Adrenal gland (tissue), 12 donors: ENCODE data around the gene IL10. TPM values are rescaled to one million over a fixed set of nuclear protein-coding genes. Genes with fewer than 3 reads are reported as not detected.

Experiments used
- DNase-seq, 7 donors: peaks; one replicate each; pipeline ENCODE4 v3.0.0-alpha.2; 2019 to 2020
- H3K27ac ChIP-seq, 5 donors: fragments of 200-600 bp; sonication (generic) in 4 of 5; 1 replicate in 3 of 5; 2 replicates in 2 of 5; pipeline versions ENCODE4 v1.5.1 to v1.8.0; 2016 to 2020; ENCODE audit warnings: mild to moderate bottlenecking in 1 of 5
- H3K27me3 ChIP-seq: fragments of 200-600 bp; 2 replicates; pipeline ENCODE4 v1.8.0; 2021
- H3K36me3 ChIP-seq, 2 donors: fragments of 200-600 bp; replicated peaks in 1 of 2; 1 replicate in 1 of 2; 2 replicates in 1 of 2; pipeline versions ENCODE4 v1.5.1 to v1.8.0; 2018 to 2022
- H3K4me1 ChIP-seq, 2 donors: fragments of 200-600 bp; replicated peaks in 1 of 2; 1 replicate in 1 of 2; 2 replicates in 1 of 2; pipeline versions ENCODE4 v1.5.1 to v1.8.0; 2018 to 2021
- H3K4me3 ChIP-seq, 4 donors: fragments of 200-600 bp; sonication (generic) in 3 of 4; one replicate each; pipeline ENCODE4 v1.5.1; 2016 to 2018
- H3K9me3 ChIP-seq, 3 donors: fragments of 200-600 bp; sonication (generic) in 1 of 3; replicated peaks in 1 of 3; 1 replicate in 2 of 3; 2 replicates in 1 of 3; pipeline versions ENCODE4 v1.5.1 to v1.8.0; 2016 to 2021
- CTCF ChIP-seq, 6 experiments: fragments of 450-650 bp in 4 of 6; fragments of 200-600 bp in 2 of 6; sonication (generic) in 1 of 6; IDR thresholded peaks; 1 replicate in 5 of 6; 2 replicates in 1 of 6; pipeline versions ENCODE4 v1.5.1 to v1.8.0; 2016 to 2021; ENCODE audit warnings: antibody characterized with exemption in 6 of 6, mild to moderate bottlenecking in 2 of 6, moderate library complexity in 1 of 6
- POLR2A ChIP-seq, 2 donors: fragments of 450-650 bp; IDR thresholded peaks; one replicate each; pipeline ENCODE4 v1.6.1; 2017; ENCODE audit warnings: antibody characterized with exemption in 2 of 2, mild to moderate bottlenecking in 2 of 2, moderate library complexity in 1 of 2
- WGBS, 4 donors: extraction: QIAGEN DNeasy Blood & Tissue Kit in 2 of 4; methylation state at CpG; one replicate each; pipeline versions ENCODE4 v1.1.5 to v1.1.7; 2013 to 2017; 5-methylcytosine and 5-hydroxymethylcytosine counted together
- intact Hi-C, 2 donors: fragments of 100-400 bp; cut with DNase I; formaldehyde crosslinking; loops; one replicate each; pipeline versions ENCODE4 v1.14.1 to v1.15.0; 2022 to 2023
- polyA plus RNA-seq, 3 donors: library from polyadenylated mRNA; stranded (reverse); fragments of 200-250 nt in 2 of 3; fragments of 350-450 nt in 1 of 3; fragmentation: Illumina TruSeq in 1 of 3; extraction: RNeasy Lipid Tissue Mini Kit (QIAGEN cat#74804) in 1 of 3; gene quantifications; one replicate each; pipeline ENCODE4 v1.2.3, GENCODE V29; 2013 to 2014
- total RNA-seq, 9 donors: library from RNA; depleted of rRNA in 4 of 9; stranded (reverse); fragments of >200 nt in 4 of 9; fragments of 120-200 nt in 1 of 9; fragmentation: NEBNext Ultra II Directional in 1 of 9; extraction: Animal tissue kit (Norgen Biotek cat#: 25700) in 1 of 9; gene quantifications; one replicate each; pipeline versions ENCODE4 v1.1.0 to v1.2.4, GENCODE V29; 2013 to 2023
- donor health status: healthy with polysubstance abuse.
- donor health status: Bipolar disorder and iron deficiency.
- donor health status: DM: yes; HTN: yes; CAD: no.
- donor health status: DM: no; HTN: no; CAD: no.
- donor health status: DM: no; HTN: no; CAD: no.
- donor health status: DM: yes; HTN: yes; CAD: no.

IL10 gene
- total and polyA plus RNA-seq, 12 donors: 0.33 to 8.5 (median 2.9) TPM

GRCh38 chr1:206723462-206723804, 48.9 kb downstream of the IL10 start:
- Histone ChIP-seq H3K27me3 (no peaks in the 10 kb centered on the region), H3K9me3 (no peaks in the 10 kb centered on the region), H3K4me3 (peak overlapping the region in 1 of 4 donors; percentile 18), H3K27ac (peak overlapping the region in 4 of 5 donors; percentile 54 to 87 (median 74)), H3K4me1 (peaks cover 19 to 70% of the 10 kb centered on the region in 2 donors), H3K36me3 (no peaks in the 10 kb centered on the region)
- WGBS, 4 donors: 20 to 78% (median 71%) methylated on average over 1 to 4 of the region's 4 CpGs
- DNase-seq: no peak
- intact Hi-C loops: loop anchor here in 1 of 2 donors (5.0 to 10.0 kb wide), 2 partner anchors 36 to 89 kb away; partner anchors contain the start of gene DYRK3
- TF ChIP-seq POLR2A (IDR thresholded peaks at IDR 0.05): no peak
- TF ChIP-seq CTCF (IDR thresholded peaks at IDR 0.05): no peak

GRCh38 chr1:206722751-206723461, 49.4 kb downstream of the IL10 start:
- H3K4me1 ChIP-seq: peaks cover 19 to 69% of the 10 kb centered on the region in 2 donors
- TF ChIP-seq CTCF (IDR thresholded peaks at IDR 0.05) (no peak), POLR2A (IDR thresholded peaks at IDR 0.05) (no peak)
- DNase-seq: no peak
- no peaks in the 10 kb centered on the region for H3K9me3 ChIP-seq
- no peak overlapping the region for H3K4me3 ChIP-seq
- peak overlapping the region in 4 of 5 donors; percentile 54 to 87 (median 74) for H3K27ac ChIP-seq
- intact Hi-C loops: loop anchor here in 1 of 2 donors (5.0 to 10.0 kb wide), 2 partner anchors 36 to 88 kb away; partner anchors contain the start of gene DYRK3
- WGBS, 4 donors: 82 to 88% (median 86%) methylated on average over 8 to 17 of the region's 17 CpGs
- H3K27me3 ChIP-seq: no peaks in the 10 kb centered on the region
- no peaks in the 10 kb centered on the region for H3K36me3 ChIP-seq

- Histone ChIP-seq H3K4me1 (peaks cover 33 to 71% of the 10 kb centered on the region in 2 donors), H3K36me3 (no peaks in the 10 kb centered on the region), H3K27ac (no peak overlapping the region), H3K27me3 (no peaks in the 10 kb centered on the region), H3K9me3 (no peaks in the 10 kb centered on the region), H3K4me3 (no peak overlapping the region)
- WGBS, 4 donors: 47 to 77% (median 54%) methylated on average over 1 of the region's 1 CpG
- no peak for DNase-seq
- no peak for TF ChIP-seq POLR2A (IDR thresholded peaks at IDR 0.05)
- TF ChIP-seq CTCF (IDR thresholded peaks at IDR 0.05): no peak
- intact Hi-C loops: loop anchor here in 1 of 2 donors (5.0 to 10.0 kb wide), 2 partner anchors 34 to 87 kb away; partner anchors contain the start of gene DYRK3
These were observed 50.8 kb downstream of the IL10 start for GRCh38 chr1:206721454-206721853.

- Histone ChIP-seq H3K27me3 (no peaks in the 10 kb centered on the region), H3K27ac (no peak overlapping the region), H3K4me3 (no peak overlapping the region), H3K9me3 (no peaks in the 10 kb centered on the region), H3K36me3 (no peaks in the 10 kb centered on the region), H3K4me1 (peaks cover 53 to 74% of the 10 kb centered on the region in 2 donors)
- DNase-seq: peak in 1 of 7 donors; percentile 4
- TF ChIP-seq POLR2A (IDR thresholded peaks at IDR 0.05): no peak
- no peak for TF ChIP-seq CTCF (IDR thresholded peaks at IDR 0.05)
- intact Hi-C loops: no loop called here
- 82 to 94% (median 87%) methylated on average over 10 of the region's 10 CpGs for WGBS, 4 donors
These were observed 53.0 kb downstream of the IL10 start for GRCh38 chr1:206719169-206719839.
